Measurements from ENCODE around the gene DEPDC5.
"Not testable (repeated sequence)": the region's sequence is repeated elsewhere in the genome, so short reads cannot be mapped to it uniquely, and the experiment has no call there.

The DEPDC5 gene

GRCh38 chr22:31753634-31754501 is at the start of gene DEPDC5:
TSS of gene DEPDC5 (plus strand) at chr22:31754019. CDS start at chr22:31754922, 903 bp downstream.
- Histone ChIP-seq H3K27ac (ENCODE audit: low read depth, low read length) (peak within 1 kb of the TSS; percentile 92), H3K9ac (ENCODE audit: low read depth in 1 of 2, low read length in 2 of 2) (peak within 1 kb of the TSS; percentile 90), H3K4me1 (ENCODE audit: control insufficient read depth in 1 of 2, insufficient read depth in 2 of 2, low read length in 2 of 2) (peaks cover 20 to 27% of the 10 kb centered on the region in 2 donors), H3K27me3 (ENCODE audit: control insufficient read depth in 1 of 2, insufficient read depth in 2 of 2, low read length in 2 of 2) (no peaks in the 10 kb centered on the region), H3K9me3 (ENCODE audit: control insufficient read depth in 1 of 2, low read length in 2 of 2) (no peaks in the 10 kb centered on the region), H3K4me3 (ENCODE audit: low read depth in 1 of 2, low read length in 2 of 2) (peak within 1 kb of the TSS; percentile 89 to 96), H3K36me3 (ENCODE audit: control insufficient read depth in 1 of 2, insufficient read depth in 2 of 2, low read length in 2 of 2) (peaks cover 0 to 12% of the 10 kb centered on the region in 2 donors)

- Histone ChIP-seq H3K9ac (ENCODE audit: low read depth in 1 of 2, low read length in 2 of 2) (no peak overlapping the region), H3K4me3 (ENCODE audit: low read depth in 1 of 2, low read length in 2 of 2) (no peak overlapping the region), H3K4me1 (ENCODE audit: control insufficient read depth in 1 of 2, insufficient read depth in 2 of 2, low read length in 2 of 2) (no peaks in the 10 kb centered on the region), H3K36me3 (ENCODE audit: control insufficient read depth in 1 of 2, insufficient read depth in 2 of 2, low read length in 2 of 2) (peaks cover 13 to 41% of the 10 kb centered on the region in 2 donors), H3K9me3 (ENCODE audit: control insufficient read depth in 1 of 2, low read length in 2 of 2) (no peaks in the 10 kb centered on the region), H3K27ac (ENCODE audit: low read depth, low read length) (no peak overlapping the region), H3K27me3 (ENCODE audit: control insufficient read depth in 1 of 2, insufficient read depth in 2 of 2, low read length in 2 of 2) (no peaks in the 10 kb centered on the region)
Observed at GRCh38 chr22:31707519-31707918, 46.3 kb upstream of the DEPDC5 start.

GRCh38 chr22:31711226-31711625 is 42.6 kb upstream of the DEPDC5 start:
- H3K27me3 ChIP-seq (ENCODE audit: control insufficient read depth in 1 of 2, insufficient read depth in 2 of 2, low read length in 2 of 2); H3K4me3 ChIP-seq (ENCODE audit: low read depth in 1 of 2, low read length in 2 of 2); H3K27ac ChIP-seq (ENCODE audit: low read depth, low read length); H3K9ac ChIP-seq (ENCODE audit: low read depth in 1 of 2, low read length in 2 of 2); H3K4me1 ChIP-seq (ENCODE audit: control insufficient read depth in 1 of 2, insufficient read depth in 2 of 2, low read length in 2 of 2); H3K9me3 ChIP-seq (ENCODE audit: control insufficient read depth in 1 of 2, low read length in 2 of 2): not testable (repeated sequence)
- H3K36me3 ChIP-seq (ENCODE audit: control insufficient read depth in 1 of 2, insufficient read depth in 2 of 2, low read length in 2 of 2), result peaks cover 32 to 54% of the 10 kb centered on the region in 2 donors

GRCh38 chr22:31715147-31715778 is 38.6 kb upstream of the DEPDC5 start:
- H3K27ac ChIP-seq (ENCODE audit: low read depth, low read length), result no peak overlapping the region
- no peaks in the 10 kb centered on the region for H3K9me3 ChIP-seq (ENCODE audit: control insufficient read depth in 1 of 2, low read length in 2 of 2)
- no peaks in the 10 kb centered on the region for H3K27me3 ChIP-seq (ENCODE audit: control insufficient read depth in 1 of 2, insufficient read depth in 2 of 2, low read length in 2 of 2)
- H3K4me3 ChIP-seq (ENCODE audit: low read depth in 1 of 2, low read length in 2 of 2), result no peak overlapping the region
- H3K36me3 ChIP-seq (ENCODE audit: control insufficient read depth in 1 of 2, insufficient read depth in 2 of 2, low read length in 2 of 2), result peaks cover 47 to 67% of the 10 kb centered on the region in 2 donors
- H3K9ac ChIP-seq (ENCODE audit: low read depth in 1 of 2, low read length in 2 of 2), result no peak overlapping the region
- H3K4me1 ChIP-seq (ENCODE audit: control insufficient read depth in 1 of 2, insufficient read depth in 2 of 2, low read length in 2 of 2), result no peaks in the 10 kb centered on the region

- no peaks in the 10 kb centered on the region for H3K9me3 ChIP-seq (ENCODE audit: control insufficient read depth in 1 of 2, low read length in 2 of 2)
- no peaks in the 10 kb centered on the region for H3K27me3 ChIP-seq (ENCODE audit: control insufficient read depth in 1 of 2, insufficient read depth in 2 of 2, low read length in 2 of 2)
- H3K27ac ChIP-seq (ENCODE audit: low read depth, low read length), result no peak overlapping the region
- no peak overlapping the region for H3K4me3 ChIP-seq (ENCODE audit: low read depth in 1 of 2, low read length in 2 of 2)
- H3K36me3 ChIP-seq (ENCODE audit: control insufficient read depth in 1 of 2, insufficient read depth in 2 of 2, low read length in 2 of 2), result peaks cover 38 to 61% of the 10 kb centered on the region in 2 donors
- no peaks in the 10 kb centered on the region for H3K4me1 ChIP-seq (ENCODE audit: control insufficient read depth in 1 of 2, insufficient read depth in 2 of 2, low read length in 2 of 2)
- H3K9ac ChIP-seq (ENCODE audit: low read depth in 1 of 2, low read length in 2 of 2), result no peak overlapping the region
Observed at GRCh38 chr22:31719850-31720471, 33.9 kb upstream of the DEPDC5 start.

GRCh38 chr22:31723723-31724122 is 30.1 kb upstream of the DEPDC5 start:
- H3K4me1 ChIP-seq (ENCODE audit: control insufficient read depth in 1 of 2, insufficient read depth in 2 of 2, low read length in 2 of 2), result no peaks in the 10 kb centered on the region
- H3K9ac ChIP-seq (ENCODE audit: low read depth in 1 of 2, low read length in 2 of 2), result no peak overlapping the region
- H3K36me3 ChIP-seq (ENCODE audit: control insufficient read depth in 1 of 2, insufficient read depth in 2 of 2, low read length in 2 of 2), result peaks cover 24 to 53% of the 10 kb centered on the region in 2 donors
- H3K27ac ChIP-seq (ENCODE audit: low read depth, low read length), result no peak overlapping the region
- no peaks in the 10 kb centered on the region for H3K9me3 ChIP-seq (ENCODE audit: control insufficient read depth in 1 of 2, low read length in 2 of 2)
- no peaks in the 10 kb centered on the region for H3K27me3 ChIP-seq (ENCODE audit: control insufficient read depth in 1 of 2, insufficient read depth in 2 of 2, low read length in 2 of 2)
- H3K4me3 ChIP-seq (ENCODE audit: low read depth in 1 of 2, low read length in 2 of 2), result no peak overlapping the region

- Histone ChIP-seq H3K36me3 (ENCODE audit: control insufficient read depth in 1 of 2, insufficient read depth in 2 of 2, low read length in 2 of 2) (peaks cover 11 to 38% of the 10 kb centered on the region in 2 donors), H3K4me1 (ENCODE audit: control insufficient read depth in 1 of 2, insufficient read depth in 2 of 2, low read length in 2 of 2) (peaks cover 0 to under 1% of the 10 kb centered on the region in 2 donors), H3K4me3 (ENCODE audit: low read depth in 1 of 2, low read length in 2 of 2) (no peak overlapping the region), H3K27ac (ENCODE audit: low read depth, low read length) (no peak overlapping the region), H3K27me3 (ENCODE audit: control insufficient read depth in 1 of 2, insufficient read depth in 2 of 2, low read length in 2 of 2) (no peaks in the 10 kb centered on the region), H3K9me3 (ENCODE audit: control insufficient read depth in 1 of 2, low read length in 2 of 2) (no peaks in the 10 kb centered on the region), H3K9ac (ENCODE audit: low read depth in 1 of 2, low read length in 2 of 2) (no peak overlapping the region)
Observed at GRCh38 chr22:31726692-31727091, 27.1 kb upstream of the DEPDC5 start.

- no peak overlapping the region for H3K9ac ChIP-seq (ENCODE audit: low read depth in 1 of 2, low read length in 2 of 2)
- peaks cover 10 to 13% of the 10 kb centered on the region in 2 donors for H3K4me1 ChIP-seq (ENCODE audit: control insufficient read depth in 1 of 2, insufficient read depth in 2 of 2, low read length in 2 of 2)
- H3K4me3 ChIP-seq (ENCODE audit: low read depth in 1 of 2, low read length in 2 of 2), result no peak overlapping the region
- no peaks in the 10 kb centered on the region for H3K9me3 ChIP-seq (ENCODE audit: control insufficient read depth in 1 of 2, low read length in 2 of 2)
- H3K27ac ChIP-seq (ENCODE audit: low read depth, low read length), result no peak overlapping the region
- H3K36me3 ChIP-seq (ENCODE audit: control insufficient read depth in 1 of 2, insufficient read depth in 2 of 2, low read length in 2 of 2), result peaks cover 11 to 25% of the 10 kb centered on the region in 2 donors
- H3K27me3 ChIP-seq (ENCODE audit: control insufficient read depth in 1 of 2, insufficient read depth in 2 of 2, low read length in 2 of 2), result no peaks in the 10 kb centered on the region
Observed at GRCh38 chr22:31728857-31729256, 25.0 kb upstream of the DEPDC5 start.

GRCh38 chr22:31730344-31730711 is 23.5 kb upstream of the DEPDC5 start:
- H3K4me1 ChIP-seq (ENCODE audit: control insufficient read depth in 1 of 2, insufficient read depth in 2 of 2, low read length in 2 of 2), result peaks cover 10 to 13% of the 10 kb centered on the region in 2 donors
- no peaks in the 10 kb centered on the region for H3K9me3 ChIP-seq (ENCODE audit: control insufficient read depth in 1 of 2, low read length in 2 of 2)
- no peak overlapping the region for H3K27ac ChIP-seq (ENCODE audit: low read depth, low read length)
- H3K27me3 ChIP-seq (ENCODE audit: control insufficient read depth in 1 of 2, insufficient read depth in 2 of 2, low read length in 2 of 2), result no peaks in the 10 kb centered on the region
- peaks cover 5 to 12% of the 10 kb centered on the region in 2 donors for H3K36me3 ChIP-seq (ENCODE audit: control insufficient read depth in 1 of 2, insufficient read depth in 2 of 2, low read length in 2 of 2)
- H3K9ac ChIP-seq (ENCODE audit: low read depth in 1 of 2, low read length in 2 of 2), result no peak overlapping the region
- no peak overlapping the region for H3K4me3 ChIP-seq (ENCODE audit: low read depth in 1 of 2, low read length in 2 of 2)
